ENCODE measurements around the gene MAFF. TPM values are rescaled to one million over a fixed set of nuclear protein-coding genes. Genes with fewer than 3 reads are reported as not detected.

The MAFF gene
- total RNA-seq, 1 experiment from 2014 or later = 26.0 TPM

DNA sequence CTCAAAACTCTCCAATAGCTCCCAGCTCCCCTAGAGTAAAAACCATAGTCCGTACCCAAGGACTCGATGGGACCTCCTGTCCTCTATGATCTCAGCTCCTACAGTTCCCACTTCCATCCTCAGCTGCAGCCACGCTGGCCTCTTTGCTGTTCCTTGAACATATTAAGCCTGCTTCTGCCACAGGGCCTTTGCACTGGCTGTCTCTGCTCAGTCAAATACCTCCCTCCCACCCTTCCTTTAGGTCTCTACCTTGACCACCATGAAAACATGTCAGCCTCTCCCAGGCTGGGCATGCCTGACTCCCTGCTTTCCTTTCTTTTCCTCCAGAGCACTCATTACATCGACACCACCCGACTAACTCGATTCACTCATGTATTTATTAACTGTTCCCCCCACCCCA, 46.5 kb downstream of the MAFF start:
- TF ChIP-seq TCF7L2 (IDR thresholded peaks at IDR 0.05; ENCODE audit: borderline replicate concordance, extremely low read depth, insufficient read depth, insufficient read length) (no peak), EZH2 (IDR thresholded peaks at IDR 0.05) (no peak), POLR2A (IDR thresholded peaks at IDR 0.05; ENCODE audit: borderline replicate concordance, extremely low read depth, insufficient read depth, insufficient read length) (no peak), CBX3 (IDR thresholded peaks at IDR 0.05; ENCODE audit: low read depth) (no peak), ZFX (IDR thresholded peaks at IDR 0.05) (no peak), EGR1 (IDR thresholded peaks at IDR 0.05; ENCODE audit: low read depth) (no peak), YY1 (IDR thresholded peaks at IDR 0.05; ENCODE audit: extremely low read depth, insufficient replicate concordance, low read depth, low read length) (no peak), JUND (IDR thresholded peaks at IDR 0.05) (no peak)
- TF ChIP-seq, protein P1, sequence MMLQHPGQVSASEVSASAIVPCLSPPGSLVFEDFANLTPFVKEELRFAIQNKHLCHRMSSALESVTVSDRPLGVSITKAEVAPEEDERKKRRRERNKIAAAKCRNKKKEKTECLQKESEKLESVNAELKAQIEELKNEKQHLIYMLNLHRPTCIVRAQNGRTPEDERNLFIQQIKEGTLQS (IDR thresholded peaks at IDR 0.05) = no peak
- BruUV-seq (replicated peaks) = no TSS peak
- POLR2A ChIA-PET = no interaction called here
- CTCF ChIA-PET = no interaction called here
- Histone ChIP-seq H3K9ac (ENCODE audit: low read length) (no peak overlapping the region), H3K27me3 (ENCODE audit: insufficient read depth, low read length) (no peaks in the 10 kb centered on the region), H4K20me1 (ENCODE audit: insufficient read depth) (no peaks in the 10 kb centered on the region), H3K4me3 (replicated peaks in 1 of 2; ENCODE audit: low read depth in 1 of 2, low read length in 2 of 2) (no peak overlapping the region), H3K4me1 (ENCODE audit: control insufficient read depth in 1 of 2, insufficient read depth in 2 of 2, low read length in 2 of 2) (no peaks in the 10 kb centered on the region), H2AFZ (ENCODE audit: low read depth, low read length, poor library complexity, severe bottlenecking) (no peak overlapping the region), H3K36me3 (ENCODE audit: control insufficient read depth in 1 of 2, insufficient read depth in 2 of 2, low read length in 2 of 2) (peaks cover 0 to 3% of the 10 kb centered on the region in 2 experiments; a peak in 2 of 4 replicates), H3K9me3 (ENCODE audit: control insufficient read depth in 1 of 2, insufficient read depth in 1 of 2, low read depth in 1 of 2, low read length in 2 of 2) (peaks cover 0 to 6% of the 10 kb centered on the region in 2 experiments; a peak in 1 of 4 replicates), H3K9me2 (ENCODE audit: insufficient read depth) (no peaks in the 10 kb centered on the region), H3K79me2 (ENCODE audit: insufficient read depth, low read length) (peaks cover 22% of the 10 kb centered on the region), H3K27ac (ENCODE audit: low read depth, low read length) (no peak overlapping the region), H3K4me2 (ENCODE audit: low read length) (no peak overlapping the region)
- no peak for ATAC-seq
- DNase-seq (ENCODE audit: low read depth, low spot score) = no peak
- intact Hi-C loops (cut with micrococcal nuclease) = no loop called here
- RAD21 ChIA-PET (ENCODE audit: low non-redundant PET in 1 of 2, low total read pairs in 2 of 2, uncharacterized antibody in 2 of 2, unreplicated experiment in 2 of 2) = no interaction called here

DNA sequence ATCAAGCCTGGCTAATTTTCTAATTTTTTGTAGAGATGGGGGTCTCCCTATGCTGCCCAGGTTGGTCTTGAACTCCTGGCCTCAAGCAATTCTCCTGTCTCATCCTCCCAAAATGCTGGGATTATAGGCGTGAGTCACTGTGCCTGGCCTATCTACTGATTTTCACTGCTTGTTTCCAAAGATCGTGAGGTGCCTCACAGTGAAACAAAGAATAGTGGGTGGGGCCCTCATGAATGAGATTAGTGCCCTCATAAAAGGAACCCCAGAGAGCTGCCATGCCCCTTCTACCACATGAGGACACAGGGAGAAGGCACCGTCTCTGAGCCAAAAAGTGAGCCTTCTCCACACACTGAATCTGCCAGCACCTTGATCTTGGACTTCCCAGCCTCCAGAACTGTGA, 47.5 kb downstream of the MAFF start:
- TF ChIP-seq, protein P2, sequence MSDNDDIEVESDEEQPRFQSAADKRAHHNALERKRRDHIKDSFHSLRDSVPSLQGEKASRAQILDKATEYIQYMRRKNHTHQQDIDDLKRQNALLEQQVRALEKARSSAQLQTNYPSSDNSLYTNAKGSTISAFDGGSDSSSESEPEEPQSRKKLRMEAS (IDR thresholded peaks at IDR 0.05) = no peak
- TF ChIP-seq, protein P3, sequence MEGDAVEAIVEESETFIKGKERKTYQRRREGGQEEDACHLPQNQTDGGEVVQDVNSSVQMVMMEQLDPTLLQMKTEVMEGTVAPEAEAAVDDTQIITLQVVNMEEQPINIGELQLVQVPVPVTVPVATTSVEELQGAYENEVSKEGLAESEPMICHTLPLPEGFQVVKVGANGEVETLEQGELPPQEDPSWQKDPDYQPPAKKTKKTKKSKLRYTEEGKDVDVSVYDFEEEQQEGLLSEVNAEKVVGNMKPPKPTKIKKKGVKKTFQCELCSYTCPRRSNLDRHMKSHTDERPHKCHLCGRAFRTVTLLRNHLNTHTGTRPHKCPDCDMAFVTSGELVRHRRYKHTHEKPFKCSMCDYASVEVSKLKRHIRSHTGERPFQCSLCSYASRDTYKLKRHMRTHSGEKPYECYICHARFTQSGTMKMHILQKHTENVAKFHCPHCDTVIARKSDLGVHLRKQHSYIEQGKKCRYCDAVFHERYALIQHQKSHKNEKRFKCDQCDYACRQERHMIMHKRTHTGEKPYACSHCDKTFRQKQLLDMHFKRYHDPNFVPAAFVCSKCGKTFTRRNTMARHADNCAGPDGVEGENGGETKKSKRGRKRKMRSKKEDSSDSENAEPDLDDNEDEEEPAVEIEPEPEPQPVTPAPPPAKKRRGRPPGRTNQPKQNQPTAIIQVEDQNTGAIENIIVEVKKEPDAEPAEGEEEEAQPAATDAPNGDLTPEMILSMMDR (IDR thresholded peaks at IDR 0.05 in 2 of 3, conservative IDR thresholded peaks at IDR 0.05 in 1 of 3; ENCODE audit: borderline replicate concordance in 1 of 3, insufficient read depth in 1 of 3, low read depth in 2 of 3, low read length in 2 of 3) = no peak
- TF ChIP-seq YY1 (IDR thresholded peaks at IDR 0.05; ENCODE audit: extremely low read depth, insufficient replicate concordance, low read depth, low read length) = no peak
- TF ChIP-seq POLR2AphosphoS5 (IDR thresholded peaks at IDR 0.05; ENCODE audit: low read depth, low read length) = no peak
- no peak for TF ChIP-seq POLR2A (IDR thresholded peaks at IDR 0.05; ENCODE audit: borderline replicate concordance, extremely low read depth, insufficient read depth, insufficient read length)
- no peak for TF ChIP-seq TCF7L2 (IDR thresholded peaks at IDR 0.05; ENCODE audit: borderline replicate concordance, extremely low read depth, insufficient read depth, insufficient read length)
- TF ChIP-seq, protein P1 (IDR thresholded peaks at IDR 0.05) = no peak
- no peak for TF ChIP-seq JUND (IDR thresholded peaks at IDR 0.05)
- TF ChIP-seq ZFX (IDR thresholded peaks at IDR 0.05) = no peak
- TF ChIP-seq, protein P4, sequence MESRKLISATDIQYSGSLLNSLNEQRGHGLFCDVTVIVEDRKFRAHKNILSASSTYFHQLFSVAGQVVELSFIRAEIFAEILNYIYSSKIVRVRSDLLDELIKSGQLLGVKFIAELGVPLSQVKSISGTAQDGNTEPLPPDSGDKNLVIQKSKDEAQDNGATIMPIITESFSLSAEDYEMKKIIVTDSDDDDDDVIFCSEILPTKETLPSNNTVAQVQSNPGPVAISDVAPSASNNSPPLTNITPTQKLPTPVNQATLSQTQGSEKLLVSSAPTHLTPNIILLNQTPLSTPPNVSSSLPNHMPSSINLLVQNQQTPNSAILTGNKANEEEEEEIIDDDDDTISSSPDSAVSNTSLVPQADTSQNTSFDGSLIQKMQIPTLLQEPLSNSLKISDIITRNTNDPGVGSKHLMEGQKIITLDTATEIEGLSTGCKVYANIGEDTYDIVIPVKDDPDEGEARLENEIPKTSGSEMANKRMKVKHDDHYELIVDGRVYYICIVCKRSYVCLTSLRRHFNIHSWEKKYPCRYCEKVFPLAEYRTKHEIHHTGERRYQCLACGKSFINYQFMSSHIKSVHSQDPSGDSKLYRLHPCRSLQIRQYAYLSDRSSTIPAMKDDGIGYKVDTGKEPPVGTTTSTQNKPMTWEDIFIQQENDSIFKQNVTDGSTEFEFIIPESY (IDR thresholded peaks at IDR 0.05; ENCODE audit: extremely low read depth, insufficient replicate concordance, low read length) = no peak
- peaks cover 0 to 3% of the 10 kb centered on the region in 2 experiments; a peak in 2 of 4 replicates for H3K36me3 ChIP-seq (ENCODE audit: control insufficient read depth in 1 of 2, insufficient read depth in 2 of 2, low read length in 2 of 2)
- H3K4me2 ChIP-seq (ENCODE audit: low read length) = no peak overlapping the region
- RAD21 ChIA-PET (ENCODE audit: low non-redundant PET in 1 of 2, low total read pairs in 2 of 2, uncharacterized antibody in 2 of 2, unreplicated experiment in 2 of 2) = no interaction called here
- DNase-seq (ENCODE audit: low read depth, low spot score) (no peak), ATAC-seq (no peak)
- H3K27ac ChIP-seq (ENCODE audit: low read depth, low read length) = no peak overlapping the region
- POLR2A ChIA-PET = no interaction called here
- H3K4me1 ChIP-seq (ENCODE audit: control insufficient read depth in 1 of 2, insufficient read depth in 2 of 2, low read length in 2 of 2) = no peaks in the 10 kb centered on the region
- intact Hi-C loops (cut with micrococcal nuclease) = no loop called here
- no peak overlapping the region for H3K9ac ChIP-seq (ENCODE audit: low read length)
- H2AFZ ChIP-seq (ENCODE audit: low read depth, low read length, poor library complexity, severe bottlenecking) = no peak overlapping the region
- CTCF ChIA-PET = no interaction called here
- H3K9me3 ChIP-seq (ENCODE audit: control insufficient read depth in 1 of 2, insufficient read depth in 1 of 2, low read depth in 1 of 2, low read length in 2 of 2) = peaks cover 0 to 6% of the 10 kb centered on the region in 2 experiments; a peak in 1 of 4 replicates
- no peaks in the 10 kb centered on the region for H4K20me1 ChIP-seq (ENCODE audit: insufficient read depth)
- H3K79me2 ChIP-seq (ENCODE audit: insufficient read depth, low read length) = peaks cover 27% of the 10 kb centered on the region
- no peaks in the 10 kb centered on the region for H3K9me2 ChIP-seq (ENCODE audit: insufficient read depth)
- H3K27me3 ChIP-seq (ENCODE audit: insufficient read depth, low read length) = no peaks in the 10 kb centered on the region
- no peak overlapping the region for H3K4me3 ChIP-seq (replicated peaks in 1 of 2; ENCODE audit: low read depth in 1 of 2, low read length in 2 of 2)
- BruUV-seq (replicated peaks) = no TSS peak
